ENCODE results near the gene GGPS1.
"Not testable (repeated sequence)": the region's sequence is repeated elsewhere in the genome, so short reads cannot be mapped to it uniquely, and the experiment has no call there.

GGPS1 gene

GRCh38 chr1:235299169-235299858, 29.1 kb upstream of the GGPS1 start:
- Mint-ChIP-seq H3K36me3 (ENCODE audit: low read depth) (peaks cover 47% of the 10 kb centered on the region), H3K4me3 (no peak overlapping the region), H3K9me3 (peaks cover 43% of the 10 kb centered on the region), H3K27ac (no peak overlapping the region), H3K27me3 (ENCODE audit: low read depth, poor library complexity) (no peaks in the 10 kb centered on the region), H3K4me1 (no peaks in the 10 kb centered on the region)
- no peak for TF ChIP-seq CTCF (IDR thresholded peaks at IDR 0.05)
- no peak for DNase-seq

- no peak overlapping the region for H3K4me3 Mint-ChIP-seq
- peaks cover 61% of the 10 kb centered on the region for H3K36me3 Mint-ChIP-seq (ENCODE audit: low read depth)
- H3K9me3 Mint-ChIP-seq, result peaks cover 34% of the 10 kb centered on the region
- H3K27me3 Mint-ChIP-seq (ENCODE audit: low read depth, poor library complexity), result no peaks in the 10 kb centered on the region
- TF ChIP-seq CTCF (IDR thresholded peaks at IDR 0.05), result no peak
- H3K27ac Mint-ChIP-seq, result no peak overlapping the region
- DNase-seq, result no peak
- no peaks in the 10 kb centered on the region for H3K4me1 Mint-ChIP-seq
Measured at GRCh38 chr1:235302143-235302542, 26.2 kb upstream of the GGPS1 start.

DNA sequence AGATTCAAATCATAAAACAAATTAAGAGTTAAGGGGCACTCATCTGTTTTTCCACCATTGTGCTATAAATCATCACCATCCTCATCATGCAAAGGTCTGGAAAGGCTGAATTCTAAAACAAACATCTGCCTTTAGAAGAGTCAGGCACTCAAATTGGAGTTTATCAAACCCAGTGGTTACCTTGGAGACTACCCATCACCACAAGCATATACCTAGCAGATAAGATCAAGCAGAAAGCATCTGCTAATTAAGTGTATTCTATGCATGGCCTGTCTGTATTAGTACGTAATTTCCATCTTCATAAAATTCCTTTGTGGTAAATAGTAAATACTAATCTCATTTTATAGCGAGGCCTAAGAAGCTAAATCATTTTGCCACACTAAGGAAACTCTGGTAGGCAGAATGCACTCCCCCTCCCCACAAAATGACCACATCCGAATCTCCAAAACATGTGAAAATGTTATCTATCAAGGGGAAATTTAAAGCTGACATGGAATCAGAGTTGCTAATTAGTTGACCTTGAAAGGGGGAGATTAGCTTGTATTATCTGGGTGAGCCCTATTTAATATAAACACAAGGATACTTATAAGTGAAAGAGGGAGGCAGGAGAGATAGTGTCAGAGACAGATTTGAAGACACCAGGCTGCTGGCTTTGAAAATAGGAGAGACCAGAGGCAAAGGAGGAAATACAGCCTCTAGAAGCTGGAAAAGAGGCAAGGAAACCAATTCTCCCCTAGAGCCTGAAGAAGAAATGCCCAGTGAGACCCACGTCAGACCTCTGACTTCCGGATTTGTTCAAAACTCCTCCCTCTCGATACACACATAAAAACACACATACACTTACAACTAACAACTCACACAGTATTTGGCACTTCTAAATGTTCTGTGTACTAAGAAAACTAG, 23.6 kb upstream of the GGPS1 start:
- Mint-ChIP-seq H3K4me3 (no peak overlapping the region), H3K4me1 (no peaks in the 10 kb centered on the region), H3K36me3 (ENCODE audit: low read depth) (peaks cover 57% of the 10 kb centered on the region), H3K27ac (peak overlapping the region; percentile 73), H3K27me3 (ENCODE audit: low read depth, poor library complexity) (no peaks in the 10 kb centered on the region), H3K9me3 (peaks cover 35% of the 10 kb centered on the region)
- no peak for TF ChIP-seq CTCF (IDR thresholded peaks at IDR 0.05)
- no peak for DNase-seq

GRCh38 chr1:235307158-235308124, 20.9 kb upstream of the GGPS1 start:
- Mint-ChIP-seq H3K36me3 (ENCODE audit: low read depth) (peaks cover 83% of the 10 kb centered on the region), H3K4me1 (no peaks in the 10 kb centered on the region), H3K27me3 (ENCODE audit: low read depth, poor library complexity) (no peaks in the 10 kb centered on the region), H3K9me3 (peaks cover 49% of the 10 kb centered on the region), H3K4me3 (no peak overlapping the region), H3K27ac (peak overlapping the region; percentile 69)
- no peak for TF ChIP-seq CTCF (IDR thresholded peaks at IDR 0.05)
- DNase-seq, result no peak

DNA sequence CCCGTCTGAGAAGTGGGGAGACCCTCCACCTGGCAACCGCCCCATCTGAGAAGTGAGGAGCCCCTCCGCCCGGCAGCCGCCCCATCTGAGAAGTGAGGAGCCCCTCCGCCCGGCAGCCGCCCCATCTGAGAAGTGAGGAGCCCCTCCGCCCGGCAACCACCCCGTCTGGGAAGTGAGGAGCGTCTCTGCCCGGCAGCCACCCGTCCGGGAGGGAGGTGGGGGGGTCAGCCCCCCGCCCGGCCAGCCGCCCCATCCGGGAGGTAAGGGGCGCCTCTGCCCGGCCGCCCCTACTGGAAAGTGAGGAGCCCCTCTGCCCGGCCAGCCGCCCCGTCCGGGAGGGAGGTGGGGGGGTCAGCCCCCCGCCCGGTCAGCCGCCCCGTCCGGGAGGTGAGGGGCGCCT, 19.2 kb upstream of the GGPS1 start:
- DNase-seq; H3K27me3 Mint-ChIP-seq (ENCODE audit: low read depth, poor library complexity); H3K4me3 Mint-ChIP-seq; H3K27ac Mint-ChIP-seq; H3K4me1 Mint-ChIP-seq: not testable (repeated sequence)
- peaks cover 82% of the 10 kb centered on the region for H3K36me3 Mint-ChIP-seq (ENCODE audit: low read depth)
- H3K9me3 Mint-ChIP-seq, result peaks cover 49% of the 10 kb centered on the region

DNA sequence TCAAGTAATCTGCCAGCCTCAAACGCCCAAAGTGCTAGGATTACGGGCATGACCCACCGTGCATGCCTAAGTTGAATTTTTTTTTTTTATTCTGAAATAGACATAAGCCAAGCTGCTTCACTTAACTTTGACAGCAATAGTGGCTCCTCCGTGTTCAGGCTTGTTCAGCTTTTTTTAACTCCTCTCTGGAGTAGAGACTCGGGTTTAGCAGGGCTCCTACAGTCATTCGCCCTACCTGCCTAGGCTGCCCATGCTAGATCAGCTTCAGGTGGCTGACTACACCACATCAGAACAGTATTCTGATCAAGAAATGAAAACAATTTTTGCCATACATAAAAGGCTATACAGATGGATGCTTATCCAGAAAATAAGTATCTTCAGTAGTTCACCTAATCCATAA, 15.1 kb upstream of the GGPS1 start:
- peaks cover 3% of the 10 kb centered on the region for H3K27me3 Mint-ChIP-seq (ENCODE audit: low read depth, poor library complexity)
- peaks cover 29% of the 10 kb centered on the region for H3K9me3 Mint-ChIP-seq
- peak overlapping the region; percentile 53 for H3K27ac Mint-ChIP-seq
- H3K4me1 Mint-ChIP-seq, result peaks cover 7% of the 10 kb centered on the region
- H3K36me3 Mint-ChIP-seq (ENCODE audit: low read depth), result peaks cover 57% of the 10 kb centered on the region
- DNase-seq, result no peak
- H3K4me3 Mint-ChIP-seq, result no peak overlapping the region
- TF ChIP-seq CTCF (IDR thresholded peaks at IDR 0.05), result no peak
